SK-N-SH (cell line): ENCODE results near the gene PPP1R17. TPM values are rescaled to one million over a fixed set of nuclear protein-coding genes. Genes with fewer than 3 reads are reported as not detected.

Experiments
- CTCF ChIA-PET: fragments of 300-600, 350-600 bp; formaldehyde crosslinking; extraction: SDS; loops from one replicate; lab custom pipeline; 2021; lab: Yijun Ruan, JAX
- POLR2A ChIA-PET: fragments of 350-600 bp; sonication (Branson Sonifier 250); formaldehyde crosslinking; extraction: SDS; loops from one replicate; lab custom pipeline; 2020; ENCODE audit warnings: antibody characterized with exemption, inconsistent platforms; lab: Yijun Ruan, JAX
- DNase-seq: peaks from one replicate; pipeline ENCODE4 v3.0.0; 2012
- H2AFZ ChIP-seq: fragments of 200-600 bp; sonication (generic); 2 replicates; pipeline ENCODE4 v1.8.1; 2016; ENCODE audit warnings: antibody characterized with exemption, mild to moderate bottlenecking, low read depth
- H3F3A ChIP-seq: fragments of 200-600 bp; sonication (generic); replicated peaks from 2 replicates; pipeline ENCODE3; 2016; ENCODE audit warnings: antibody characterized with exemption, mild to moderate bottlenecking; ENCODE audit not compliant: insufficient read depth
- H3K27ac ChIP-seq, 2 experiments: fragments of 200-500 bp in 1 of 2; fragments of 200-600 bp in 1 of 2; sonication (Bioruptor generic) in 1 of 2; sonication (generic), shearing (Covaris generic) in 1 of 2; 2 replicates each; pipeline versions ENCODE4 v1.5.1 to v1.6.1; 2014 to 2016; ENCODE audit warnings: low read depth in 2 of 2, inconsistent platforms in 1 of 2, low read length in 1 of 2, mild to moderate bottlenecking in 1 of 2, mixed read lengths in 1 of 2
- H3K27me3 ChIP-seq: fragments of 200-600 bp; sonication (generic), shearing (Covaris generic); 2 replicates; pipeline ENCODE4 v1.6.1; 2016; ENCODE audit warnings: mixed run types; ENCODE audit not compliant: insufficient read depth
- H3K36me3 ChIP-seq, 2 experiments: fragments of 200-500 bp in 1 of 2; fragments of 200-600 bp in 1 of 2; sonication (Bioruptor generic) in 1 of 2; sonication (generic) in 1 of 2; replicated peaks in 1 of 2; 2 replicates each; pipeline versions ENCODE3 to v1.5.1; 2014 to 2016; ENCODE audit warnings: low read length in 1 of 2, mild to moderate bottlenecking in 1 of 2; ENCODE audit not compliant: insufficient read depth in 2 of 2, control insufficient read depth in 1 of 2
- H3K4me1 ChIP-seq, 2 experiments: fragments of 200-500 bp in 1 of 2; fragments of 200-600 bp in 1 of 2; sonication (Bioruptor generic) in 1 of 2; sonication (generic), shearing (Covaris generic) in 1 of 2; 2 replicates each; pipeline versions ENCODE4 v1.5.1 to v1.6.1; 2014 to 2016; ENCODE audit warnings: low read depth in 1 of 2, low read length in 1 of 2, mixed run types in 1 of 2; ENCODE audit not compliant: insufficient read depth in 2 of 2, control insufficient read depth in 1 of 2
- H3K4me2 ChIP-seq: fragments of 200-600 bp; sonication (generic), shearing (Covaris generic); 2 replicates; pipeline ENCODE4 v1.6.1; 2017; ENCODE audit warnings: mixed run types
- H3K4me3 ChIP-seq, 2 experiments: fragments of 200-500 bp in 1 of 2; fragments of 200-600 bp in 1 of 2; sonication (Bioruptor generic) in 1 of 2; sonication (generic), shearing (Covaris generic) in 1 of 2; 2 replicates each; pipeline versions ENCODE4 v1.5.1 to v1.8.1; 2014 to 2016; ENCODE audit warnings: low read depth in 2 of 2, inconsistent platforms in 1 of 2, low read length in 1 of 2, mild to moderate bottlenecking in 1 of 2, mixed read lengths in 1 of 2, moderate library complexity in 1 of 2
- H3K79me2 ChIP-seq: fragments of 200-600 bp; sonication (generic); 2 replicates; pipeline ENCODE4 v1.8.1; 2017; ENCODE audit warnings: mild to moderate bottlenecking; ENCODE audit not compliant: insufficient read depth
- H3K9ac ChIP-seq: fragments of 200-600 bp; sonication (generic); 2 replicates; pipeline ENCODE4 v1.6.1; 2017; ENCODE audit warnings: mixed run types
- H3K9me2 ChIP-seq: fragments of 200-600 bp; sonication (generic); 2 replicates; pipeline ENCODE4 v1.6.1; 2017; ENCODE audit warnings: mixed run types
- H3K9me3 ChIP-seq: fragments of 200-600 bp; sonication (generic); 2 replicates; pipeline ENCODE4 v1.6.1; 2017; ENCODE audit warnings: mixed run types, mild to moderate bottlenecking, moderate library complexity
- H4K20me1 ChIP-seq: fragments of 200-600 bp; sonication (generic); 2 replicates; pipeline ENCODE4 v1.6.1; 2017; ENCODE audit warnings: mild to moderate bottlenecking, mixed run types; ENCODE audit not compliant: insufficient read depth
- CHD2 ChIP-seq: fragments of 150-350 bp; IDR thresholded peaks from 2 replicates; pipeline ENCODE4 v1.6.1; 2018; ENCODE audit warnings: low read length; ENCODE audit not compliant: partially characterized antibody
- ELF1 ChIP-seq: IDR thresholded peaks from 2 replicates; pipeline ENCODE4 v1.4.0; 2012
- EP300 ChIP-seq, 2 experiments: IDR thresholded peaks; 2 replicates each; pipeline versions ENCODE4 v1.4.0 to v1.6.1; 2012; ENCODE audit warnings: borderline replicate concordance in 1 of 2, low read depth in 1 of 2, low read length in 1 of 2
- EZH2phosphoT487 ChIP-seq: fragments of 200-600 bp; sonication (generic); IDR thresholded peaks from 2 replicates; pipeline ENCODE4 v1.6.1; 2017; ENCODE audit warnings: low read depth, mixed run types, mild to moderate bottlenecking, antibody characterized with exemption, moderate library complexity, borderline replicate concordance
- FOSL2 ChIP-seq: IDR thresholded peaks from 2 replicates; pipeline ENCODE4 v1.4.0; 2012; ENCODE audit warnings: low read depth, mild to moderate bottlenecking, moderate library complexity, borderline replicate concordance
- FOXM1 ChIP-seq: IDR thresholded peaks from 2 replicates; pipeline ENCODE4 v1.4.0; 2012; ENCODE audit warnings: low read depth, mild to moderate bottlenecking
- GABPA ChIP-seq: IDR thresholded peaks from 2 replicates; pipeline ENCODE4 v1.4.0; 2012; ENCODE audit warnings: low read depth, mild to moderate bottlenecking
- JUND ChIP-seq: IDR thresholded peaks from 2 replicates; pipeline ENCODE4 v1.4.0; 2012
- NRF1 ChIP-seq: IDR thresholded peaks from 2 replicates; pipeline ENCODE4 v1.6.1; 2012; ENCODE audit warnings: low read depth, mild to moderate bottlenecking, low read length
- RCOR1 ChIP-seq: fragments of 150-350 bp; IDR thresholded peaks from 2 replicates; pipeline ENCODE4 v1.6.1; 2017; ENCODE audit warnings: antibody characterized with exemption, low read length
- SIN3A ChIP-seq: IDR thresholded peaks from 2 replicates; pipeline ENCODE4 v1.6.1; 2012; ENCODE audit warnings: low read depth, mild to moderate bottlenecking, low read length, moderate library complexity, borderline replicate concordance
- SMC3 ChIP-seq: IDR thresholded peaks from 2 replicates; pipeline ENCODE4 v1.6.1; 2012; ENCODE audit warnings: low read depth, low read length, improper control_type of control experiment
- TAF1 ChIP-seq: IDR thresholded peaks from 2 replicates; pipeline ENCODE4 v1.6.1; 2012; ENCODE audit warnings: low read depth, mild to moderate bottlenecking, low read length, moderate library complexity, borderline replicate concordance
- YY1 ChIP-seq: IDR thresholded peaks from 2 replicates; pipeline ENCODE4 v1.4.0; 2012; ENCODE audit warnings: low read depth, mild to moderate bottlenecking
- WGBS: methylation state at CpG from one replicate; pipeline ENCODE4 v1.1.6; 2017; ENCODE audit warnings: low lambda C conversion rate; 5-methylcytosine and 5-hydroxymethylcytosine counted together
- polyA plus RNA-seq, 3 experiments: library from polyadenylated mRNA; depleted of rRNA; stranded (reverse); fragments of >200 nt; gene quantifications; 2 replicates each; pipeline ENCODE4 v1.2.3, GENCODE V29; 2012
- TF ChIP-seq, protein P1 (sequence below): IDR thresholded peaks from 2 replicates; pipeline ENCODE4; 2012
- TF ChIP-seq, protein P2 (sequence below): IDR thresholded peaks from 2 replicates; pipeline ENCODE4 v1.4.0; 2012; ENCODE audit warnings: low read depth, borderline replicate concordance
- TF ChIP-seq, protein P3 (sequence below): fragments of 200-600 bp; sonication (generic); IDR thresholded peaks from 2 replicates; pipeline ENCODE4 v1.6.1; 2017; ENCODE audit warnings: antibody characterized with exemption, mild to moderate bottlenecking, moderate library complexity

The PPP1R17 gene
- polyA plus RNA-seq, 1 of the 3 experiments (the other 2 are of a cell fraction): not detected

DNA sequence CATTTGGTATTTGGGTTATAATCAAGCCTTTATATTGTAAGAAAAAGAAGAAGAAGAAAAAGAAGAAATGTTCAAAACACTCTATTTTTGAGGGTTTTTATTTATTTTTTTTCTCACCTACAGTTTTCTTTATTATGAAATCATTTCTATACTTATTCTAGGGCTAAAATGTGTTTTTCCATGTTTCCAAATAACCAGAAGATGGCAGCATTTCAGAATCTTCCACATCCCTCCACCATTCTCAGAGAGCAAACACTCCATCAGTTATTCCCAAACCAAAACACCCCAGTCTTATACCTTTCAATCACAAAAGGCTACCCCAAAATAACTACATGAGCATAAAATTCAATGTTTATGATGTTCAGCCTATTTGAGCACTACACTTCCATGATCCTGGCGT is 38.7 kb upstream of the PPP1R17 start:
- H4K20me1 ChIP-seq: no peaks in the 10 kb centered on the region
- H3K4me1 ChIP-seq: no peaks in the 10 kb centered on the region
- H3K9me2 ChIP-seq: no peaks in the 10 kb centered on the region
- H3K27ac ChIP-seq: no peak overlapping the region
- no peaks in the 10 kb centered on the region for H3K36me3 ChIP-seq
- 10% methylated on average over 1 of the region's 1 CpG for WGBS
- no peak overlapping the region for H3K4me2 ChIP-seq
- H3K79me2 ChIP-seq: no peaks in the 10 kb centered on the region
- ChIA-PET POLR2A (no interaction called here), CTCF (interaction anchor here (0.6 kb wide), 1 partner anchor 565 kb away, joined by 3 read pairs; no protein-coding TSS in a partner anchor)
- H3K9me3 ChIP-seq: no peaks in the 10 kb centered on the region
- no peaks in the 10 kb centered on the region for H3F3A ChIP-seq
- TF ChIP-seq SIN3A (no peak), SMC3 (0 out of 2 replicates have a peak, but pooled peaks have one; percentile 15), RCOR1 (no peak), FOXM1 (no peak), FOSL2 (no peak), YY1 (no peak), EZH2phosphoT487 (no peak), ELF1 (no peak), CHD2 (no peak), NRF1 (no peak), GABPA (no peak), JUND (no peak), EP300 (IDR thresholded peaks at IDR 0.05; ENCODE audit: borderline replicate concordance in 1 of 2, low read depth in 1 of 2, low read length in 1 of 2) (no peak)
- TF ChIP-seq, protein P1, sequence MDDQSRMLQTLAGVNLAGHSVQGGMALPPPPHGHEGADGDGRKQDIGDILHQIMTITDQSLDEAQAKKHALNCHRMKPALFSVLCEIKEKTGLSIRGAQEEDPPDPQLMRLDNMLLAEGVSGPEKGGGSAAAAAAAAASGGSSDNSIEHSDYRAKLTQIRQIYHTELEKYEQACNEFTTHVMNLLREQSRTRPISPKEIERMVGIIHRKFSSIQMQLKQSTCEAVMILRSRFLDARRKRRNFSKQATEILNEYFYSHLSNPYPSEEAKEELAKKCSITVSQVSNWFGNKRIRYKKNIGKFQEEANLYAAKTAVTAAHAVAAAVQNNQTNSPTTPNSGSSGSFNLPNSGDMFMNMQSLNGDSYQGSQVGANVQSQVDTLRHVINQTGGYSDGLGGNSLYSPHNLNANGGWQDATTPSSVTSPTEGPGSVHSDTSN: no peak
- TF ChIP-seq, protein P2, sequence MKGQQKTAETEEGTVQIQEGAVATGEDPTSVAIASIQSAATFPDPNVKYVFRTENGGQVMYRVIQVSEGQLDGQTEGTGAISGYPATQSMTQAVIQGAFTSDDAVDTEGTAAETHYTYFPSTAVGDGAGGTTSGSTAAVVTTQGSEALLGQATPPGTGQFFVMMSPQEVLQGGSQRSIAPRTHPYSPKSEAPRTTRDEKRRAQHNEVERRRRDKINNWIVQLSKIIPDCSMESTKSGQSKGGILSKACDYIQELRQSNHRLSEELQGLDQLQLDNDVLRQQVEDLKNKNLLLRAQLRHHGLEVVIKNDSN: no peak
- TF ChIP-seq, protein P3, sequence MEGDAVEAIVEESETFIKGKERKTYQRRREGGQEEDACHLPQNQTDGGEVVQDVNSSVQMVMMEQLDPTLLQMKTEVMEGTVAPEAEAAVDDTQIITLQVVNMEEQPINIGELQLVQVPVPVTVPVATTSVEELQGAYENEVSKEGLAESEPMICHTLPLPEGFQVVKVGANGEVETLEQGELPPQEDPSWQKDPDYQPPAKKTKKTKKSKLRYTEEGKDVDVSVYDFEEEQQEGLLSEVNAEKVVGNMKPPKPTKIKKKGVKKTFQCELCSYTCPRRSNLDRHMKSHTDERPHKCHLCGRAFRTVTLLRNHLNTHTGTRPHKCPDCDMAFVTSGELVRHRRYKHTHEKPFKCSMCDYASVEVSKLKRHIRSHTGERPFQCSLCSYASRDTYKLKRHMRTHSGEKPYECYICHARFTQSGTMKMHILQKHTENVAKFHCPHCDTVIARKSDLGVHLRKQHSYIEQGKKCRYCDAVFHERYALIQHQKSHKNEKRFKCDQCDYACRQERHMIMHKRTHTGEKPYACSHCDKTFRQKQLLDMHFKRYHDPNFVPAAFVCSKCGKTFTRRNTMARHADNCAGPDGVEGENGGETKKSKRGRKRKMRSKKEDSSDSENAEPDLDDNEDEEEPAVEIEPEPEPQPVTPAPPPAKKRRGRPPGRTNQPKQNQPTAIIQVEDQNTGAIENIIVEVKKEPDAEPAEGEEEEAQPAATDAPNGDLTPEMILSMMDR: peak; percentile 42
- H3K27me3 ChIP-seq: peaks cover 19% of the 10 kb centered on the region
- H3K9ac ChIP-seq: no peak overlapping the region
- no peak overlapping the region for H3K4me3 ChIP-seq
- DNase-seq: no peak
- H2AFZ ChIP-seq: no peak overlapping the region

DNA sequence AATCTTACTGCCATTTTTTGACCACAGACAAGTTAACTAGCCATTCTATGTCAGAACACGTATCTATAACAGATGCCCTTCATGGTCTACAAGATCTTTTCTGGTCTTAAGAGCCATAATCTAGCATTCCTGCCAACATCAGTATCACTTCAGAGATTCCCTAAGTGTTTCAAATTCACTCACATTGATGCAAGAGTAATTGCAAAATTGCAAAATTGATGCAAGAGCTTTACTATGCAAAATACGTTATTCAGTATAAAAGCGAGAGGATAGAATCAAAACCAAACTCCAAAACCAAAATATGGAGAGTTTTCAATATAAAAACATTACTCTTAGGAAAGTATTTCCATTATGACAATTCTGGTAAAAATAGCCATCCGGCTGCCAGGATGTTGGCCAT is 38.1 kb upstream of the PPP1R17 start:
- no peak overlapping the region for H3K4me3 ChIP-seq
- no peaks in the 10 kb centered on the region for H3K9me3 ChIP-seq
- H2AFZ ChIP-seq: no peak overlapping the region
- H3K4me2 ChIP-seq: no peak overlapping the region
- ChIA-PET POLR2A (no interaction called here), CTCF (interaction anchor here (0.6 kb wide), 1 partner anchor 566 kb away, joined by 3 read pairs; no protein-coding TSS in a partner anchor)
- peaks cover 14% of the 10 kb centered on the region for H3K27me3 ChIP-seq
- no peaks in the 10 kb centered on the region for H3K79me2 ChIP-seq
- H3K27ac ChIP-seq: no peak overlapping the region
- no peaks in the 10 kb centered on the region for H4K20me1 ChIP-seq
- no peaks in the 10 kb centered on the region for H3K36me3 ChIP-seq
- no peaks in the 10 kb centered on the region for H3F3A ChIP-seq
- no peaks in the 10 kb centered on the region for H3K9me2 ChIP-seq
- 5% methylated on average over 4 of the region's 4 CpGs for WGBS
- H3K4me1 ChIP-seq: no peaks in the 10 kb centered on the region
- no peak for TF ChIP-seq EZH2phosphoT487
- TF ChIP-seq YY1: no peak
- TF ChIP-seq, protein P2: no peak
- no peak for TF ChIP-seq TAF1
- DNase-seq: no peak
- no peak overlapping the region for H3K9ac ChIP-seq
